ENCODE data around the gene BCL2L11. TPM values are rescaled to one million over a fixed set of nuclear protein-coding genes. Genes with fewer than 3 reads are reported as not detected.

BCL2L11 gene
- total and polyA plus RNA-seq, 8 donors: 16.7 to 35.7 (median 27.5) TPM

- TF ChIP-seq CTCF (IDR thresholded peaks at IDR 0.05): no peak
- intact Hi-C loops (cut with DNase I): no loop called here
- H3K4me3 ChIP-seq: no peak overlapping the region
- H3K36me3 ChIP-seq: peaks cover 0 to 29% of the 10 kb centered on the region in 2 donors
- H3K9me3 ChIP-seq: no peaks in the 10 kb centered on the region
- H3K4me1 ChIP-seq: peaks cover 0 to 7% of the 10 kb centered on the region in 2 donors
- H3K27ac ChIP-seq: no peak overlapping the region
- ATAC-seq (no peak), DNase-seq (no peak)
- no peaks in the 10 kb centered on the region for H3K27me3 ChIP-seq
Observed at GRCh38 chr2:111145951-111146350, 25.2 kb downstream of the BCL2L11 start.

- Histone ChIP-seq H3K27me3 (no peaks in the 10 kb centered on the region), H3K4me1 (peaks cover 0 to 7% of the 10 kb centered on the region in 2 donors), H3K4me3 (no peak overlapping the region), H3K9me3 (no peaks in the 10 kb centered on the region), H3K27ac (no peak overlapping the region), H3K36me3 (peaks cover 0 to 46% of the 10 kb centered on the region in 2 donors)
- no peak for TF ChIP-seq CTCF (IDR thresholded peaks at IDR 0.05)
- ATAC-seq (no peak), DNase-seq (no peak)
- intact Hi-C loops (cut with DNase I): no loop called here
Observed at GRCh38 chr2:111148225-111148873, 27.6 kb downstream of the BCL2L11 start.

GRCh38 chr2:111148925-111149324, 28.2 kb downstream of the BCL2L11 start:
- DNase-seq (no peak), ATAC-seq (no peak)
- H3K36me3 ChIP-seq: peaks cover 0 to 47% of the 10 kb centered on the region in 2 donors
- no peaks in the 10 kb centered on the region for H3K27me3 ChIP-seq
- no peak for TF ChIP-seq CTCF (IDR thresholded peaks at IDR 0.05)
- intact Hi-C loops (cut with DNase I): no loop called here
- peaks cover 0 to 7% of the 10 kb centered on the region in 2 donors for H3K4me1 ChIP-seq
- no peak overlapping the region for H3K4me3 ChIP-seq
- no peak overlapping the region for H3K27ac ChIP-seq
- no peaks in the 10 kb centered on the region for H3K9me3 ChIP-seq

DNA sequence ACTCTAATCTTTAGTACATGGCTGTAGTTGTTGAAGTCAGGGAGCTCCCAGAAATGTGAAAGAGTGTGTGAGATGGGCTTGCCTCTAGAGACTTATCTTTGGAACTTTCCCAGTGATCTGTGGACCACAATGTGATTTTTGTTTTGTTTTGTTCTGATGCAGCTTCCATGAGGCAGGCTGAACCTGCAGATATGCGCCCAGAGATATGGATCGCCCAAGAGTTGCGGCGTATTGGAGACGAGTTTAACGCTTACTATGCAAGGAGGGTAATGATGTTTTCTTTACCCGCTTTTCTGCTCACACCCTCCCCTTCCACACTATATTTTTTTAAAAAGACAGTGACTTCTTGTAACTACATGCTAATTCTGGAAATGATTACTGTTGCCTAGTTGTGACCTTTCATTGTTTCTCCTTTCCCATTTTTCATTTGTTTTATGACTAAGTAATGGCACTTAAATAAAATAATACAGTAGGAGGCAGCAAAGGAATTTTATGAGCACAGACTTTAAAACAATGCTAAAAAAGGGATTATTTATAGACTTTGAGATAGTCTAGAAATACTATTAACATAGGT, 29.3 kb downstream of the BCL2L11 start:
- Histone ChIP-seq H3K4me3 (no peak overlapping the region), H3K4me1 (peaks cover 0 to 7% of the 10 kb centered on the region in 2 donors), H3K27me3 (no peaks in the 10 kb centered on the region), H3K27ac (no peak overlapping the region), H3K36me3 (peaks cover 0 to 44% of the 10 kb centered on the region in 2 donors), H3K9me3 (no peaks in the 10 kb centered on the region)
- intact Hi-C loops (cut with DNase I): no loop called here
- no peak for DNase-seq
- no peak for TF ChIP-seq CTCF (IDR thresholded peaks at IDR 0.05)
- no peak for ATAC-seq

DNA sequence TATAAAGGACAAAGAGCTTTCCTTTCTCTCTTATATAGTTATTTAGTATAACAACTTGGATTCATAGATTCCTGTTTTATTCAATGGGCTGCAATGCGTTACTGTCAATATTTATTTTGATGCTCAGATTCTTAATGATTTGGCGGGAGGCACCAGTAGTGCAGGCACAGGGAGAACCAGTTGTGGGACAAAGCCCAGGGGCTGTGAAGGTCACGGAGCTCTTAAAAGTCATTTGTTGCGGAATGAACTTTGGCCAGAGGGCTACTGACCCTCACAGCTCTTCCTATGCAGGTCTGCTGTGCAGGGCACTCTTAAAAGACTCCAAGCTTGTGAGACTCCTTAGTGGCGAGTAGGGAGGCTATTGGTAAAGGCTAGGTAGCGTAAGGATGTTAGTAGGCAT, 34.0 kb downstream of the BCL2L11 start:
- no peak for DNase-seq
- Histone ChIP-seq H3K27ac (no peak overlapping the region), H3K4me1 (no peaks in the 10 kb centered on the region), H3K27me3 (no peaks in the 10 kb centered on the region), H3K9me3 (no peaks in the 10 kb centered on the region), H3K4me3 (no peak overlapping the region), H3K36me3 (peaks cover 0 to 67% of the 10 kb centered on the region in 2 donors)
- no peak for TF ChIP-seq CTCF (IDR thresholded peaks at IDR 0.05)
- ATAC-seq: no peak
- intact Hi-C loops (cut with DNase I): no loop called here

Measured in left lung (tissue), 10 donors.